ENCODE data around the gene SCTR.

SCTR gene

DNA sequence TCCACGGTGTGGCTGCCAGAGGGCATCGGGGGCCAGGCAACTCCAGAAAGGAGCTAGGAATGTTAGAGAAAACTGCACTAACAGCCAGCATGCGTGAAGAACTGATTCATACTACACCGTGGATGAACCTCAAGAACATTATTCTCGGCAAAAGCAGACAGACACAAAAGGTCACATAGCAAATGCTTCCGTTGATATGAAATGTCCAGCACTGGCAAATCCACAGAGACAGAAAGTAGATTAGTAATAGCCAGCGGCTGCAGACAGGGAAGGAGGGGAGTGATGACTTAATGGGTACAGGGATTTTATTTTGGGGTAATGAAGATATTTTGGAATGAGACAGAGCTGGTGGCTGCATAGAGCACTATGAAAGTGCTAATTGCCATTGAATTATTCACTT is 37.4 kb downstream of the SCTR start:
- no peak for DNase-seq

DNA sequence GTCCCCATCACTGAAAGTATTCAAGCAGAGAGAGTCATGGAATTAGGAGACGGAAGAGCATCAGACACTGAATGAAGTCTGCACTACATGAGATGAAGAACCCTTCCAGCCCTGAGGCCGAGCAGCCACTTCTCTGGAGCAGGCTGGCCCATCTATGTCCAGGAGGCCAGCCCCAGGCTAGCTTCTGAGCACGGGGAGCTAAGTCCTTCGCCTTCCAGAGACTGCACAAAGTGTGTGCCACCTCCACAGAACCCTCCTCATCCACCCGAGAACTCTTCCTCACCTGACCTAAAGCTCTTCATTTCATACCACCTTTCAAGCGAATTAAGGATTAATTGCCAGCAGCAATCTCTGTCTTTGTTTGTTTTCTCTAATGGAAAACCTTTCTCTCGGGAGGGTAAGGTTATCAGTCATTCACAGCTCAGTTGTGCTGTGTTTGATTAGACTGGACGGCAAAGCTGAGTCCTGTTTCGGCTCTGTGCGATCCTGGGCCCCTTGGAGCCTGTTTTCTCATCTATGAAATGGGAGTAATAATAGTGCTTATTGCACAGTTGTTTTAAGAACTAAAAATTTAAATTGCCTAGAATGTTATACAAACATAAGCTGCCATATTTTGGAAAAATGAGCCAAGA is 38.0 kb downstream of the SCTR start:
- no peak for DNase-seq

GRCh38 chr2:119485336-119486110 is 38.8 kb downstream of the SCTR start:
- no peak for DNase-seq

DNA sequence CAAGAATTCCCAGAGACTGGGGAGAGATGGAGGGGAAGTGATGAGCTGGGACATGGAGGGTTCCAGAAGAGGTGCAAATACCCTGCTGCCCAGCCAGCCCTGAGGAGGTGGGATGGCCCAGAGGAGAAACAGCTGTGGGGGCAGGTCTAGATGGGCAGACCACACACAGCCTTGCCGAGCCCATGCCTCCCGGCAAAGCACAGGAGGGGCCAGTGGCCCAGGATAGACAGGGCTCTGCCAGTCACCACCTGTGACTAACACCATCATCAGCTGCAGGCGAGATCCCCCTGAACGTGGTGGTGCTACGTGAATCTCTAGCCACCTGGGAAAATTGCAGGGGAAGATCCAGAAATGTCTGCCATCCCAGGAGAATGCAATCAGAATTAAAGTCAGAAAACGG is 39.4 kb downstream of the SCTR start:
- no peak for DNase-seq

DNA sequence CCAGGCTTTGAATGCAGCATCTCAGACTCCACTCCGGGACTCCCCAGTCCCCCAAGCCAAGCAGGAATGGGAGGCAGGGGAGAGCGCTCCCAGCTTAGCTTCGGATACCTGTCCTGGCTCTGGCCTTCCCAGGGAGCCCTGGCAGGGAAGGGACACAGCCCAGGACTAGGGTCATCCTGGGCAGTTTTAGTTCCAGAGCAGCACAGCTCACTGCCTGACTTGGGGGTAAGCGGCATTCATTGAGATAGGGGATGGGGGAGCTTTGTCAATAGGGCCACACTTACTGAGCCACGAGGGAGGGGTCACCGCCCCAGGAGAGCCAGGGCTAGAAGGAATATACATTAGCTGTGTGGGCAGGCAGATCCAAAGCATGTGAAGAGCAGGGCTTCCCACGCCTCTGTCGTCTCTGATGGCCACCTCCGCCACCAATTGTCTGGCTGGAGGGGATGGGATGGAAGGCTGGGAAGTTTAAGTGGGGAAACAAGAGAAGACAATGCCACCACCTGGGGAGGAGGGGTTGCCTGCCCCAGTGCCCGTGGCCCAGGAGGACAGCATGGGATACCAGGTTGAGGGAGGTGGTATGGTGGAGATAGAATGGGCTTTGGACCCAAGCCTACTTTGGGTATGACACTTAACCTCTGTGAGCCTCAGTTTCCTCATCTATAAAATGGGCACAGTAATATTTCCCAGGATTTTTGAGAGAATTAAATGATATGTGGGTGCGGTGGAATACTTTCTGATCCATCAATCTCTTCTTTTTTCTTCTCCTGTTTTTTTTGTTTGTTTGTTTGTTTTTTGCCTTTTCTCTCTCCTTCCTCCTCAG is 40.2 kb downstream of the SCTR start:
- DNase-seq, result no peak

- DNase-seq, result no peak
Observed at GRCh38 chr2:119483395-119483753, 40.9 kb downstream of the SCTR start.

DNA sequence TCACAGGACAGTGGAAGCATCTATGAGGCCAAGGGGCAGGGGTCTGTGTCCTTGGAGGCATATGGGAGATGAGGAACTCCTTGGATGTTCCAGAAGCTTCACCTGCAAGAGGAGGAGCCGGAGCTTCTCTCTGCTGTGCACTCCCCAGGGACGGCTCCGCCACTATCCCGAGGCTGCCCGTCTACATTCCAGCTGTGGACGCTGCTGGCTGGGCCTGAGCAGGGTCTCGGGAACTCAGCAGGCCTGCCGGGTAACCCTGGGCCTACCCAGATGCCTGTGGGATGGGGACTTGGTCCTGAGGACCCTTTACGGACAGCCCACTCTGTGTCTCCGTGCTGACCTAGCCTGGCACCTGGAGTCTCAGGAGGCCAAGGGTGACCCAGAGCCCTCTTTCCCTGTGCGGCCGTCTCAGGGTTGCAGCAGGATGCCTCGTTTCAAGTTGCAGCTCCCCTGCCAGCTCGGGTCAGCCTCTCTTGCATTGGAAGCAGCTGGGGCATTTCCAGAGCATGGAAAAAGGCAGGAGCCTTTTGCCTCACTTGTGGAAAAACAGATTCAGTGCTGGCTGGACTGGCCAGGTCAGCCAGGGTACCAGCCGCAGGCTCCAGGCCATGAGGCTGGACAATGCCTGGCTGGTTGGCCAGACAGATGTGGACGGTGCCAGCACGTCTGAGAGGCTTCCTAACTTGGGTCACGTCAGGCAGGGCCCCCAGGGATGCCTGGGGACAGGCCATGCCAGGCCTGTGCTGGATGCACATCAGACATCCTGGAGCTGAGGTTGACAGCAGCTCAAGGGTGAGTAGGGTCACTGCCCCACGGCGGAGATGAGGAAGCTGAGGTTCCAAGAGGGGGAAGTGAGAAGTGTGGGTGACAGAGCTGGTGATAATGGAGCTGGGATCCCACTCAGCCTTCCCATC is 41.5 kb downstream of the SCTR start:
- no peak for DNase-seq

- DNase-seq, result no peak
Observed at GRCh38 chr2:119481501-119482455, 42.5 kb downstream of the SCTR start.

- no peak for DNase-seq
Observed at GRCh38 chr2:119480718-119481142, 43.6 kb downstream of the SCTR start.

GRCh38 chr2:119480184-119480583 is 44.1 kb downstream of the SCTR start:
- DNase-seq, result no peak

DNA sequence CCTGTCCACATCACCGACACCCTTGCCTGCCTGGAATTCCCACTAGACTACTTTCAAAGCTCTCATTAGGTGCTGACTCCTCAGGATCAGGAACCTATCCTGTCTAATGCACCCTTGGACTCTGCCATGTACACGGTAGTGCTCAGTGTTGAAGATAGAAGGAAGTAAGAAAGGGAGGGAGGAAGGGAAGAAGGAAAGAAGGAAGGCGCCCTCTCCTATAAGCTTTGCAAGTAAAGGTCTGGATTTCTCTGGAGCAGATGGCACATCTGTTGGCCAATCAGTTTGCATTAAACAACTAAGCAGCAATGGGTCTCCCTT is 45.3 kb downstream of the SCTR start:
- DNase-seq, result no peak

DNA sequence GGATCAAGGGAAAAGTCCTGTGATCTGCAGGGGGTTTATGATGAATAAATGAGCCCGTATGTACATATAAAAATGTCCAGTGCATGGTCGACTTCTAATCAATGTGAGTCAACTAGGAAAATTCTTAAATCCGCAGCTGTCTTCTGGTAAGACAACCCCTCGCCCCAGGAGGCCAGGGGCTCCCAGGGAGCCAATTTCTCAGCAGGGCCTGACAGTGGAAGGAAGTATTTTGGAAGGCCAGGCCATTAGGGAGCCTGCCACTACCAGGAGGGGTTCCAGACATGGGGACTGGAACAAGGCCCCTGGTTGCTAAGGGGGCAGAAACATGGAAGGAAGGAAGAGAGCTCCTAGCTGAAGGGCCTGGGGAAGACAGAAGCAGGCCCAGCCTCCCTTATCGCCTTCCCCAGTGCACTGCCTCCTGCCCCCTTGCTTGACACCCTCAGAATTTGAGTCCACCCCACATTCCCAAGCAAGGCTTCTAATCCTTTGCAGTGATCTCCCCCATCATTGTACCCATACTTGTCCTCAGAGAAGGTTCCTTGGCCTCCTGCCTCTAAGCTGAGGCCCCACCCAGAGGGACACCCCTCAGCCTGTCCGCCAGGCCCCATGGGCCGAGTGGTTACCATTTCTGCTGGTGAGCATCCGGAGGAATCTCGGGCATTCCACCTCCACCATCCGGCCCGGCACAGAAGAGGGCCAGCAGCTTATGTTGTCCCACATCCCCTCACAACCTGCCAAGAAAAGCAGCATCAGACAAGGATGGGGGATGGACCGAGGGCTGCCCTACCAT is 45.9 kb downstream of the SCTR start:
- no peak for DNase-seq

GRCh38 chr2:119477113-119477505 is 47.2 kb downstream of the SCTR start:
- DNase-seq, result no peak

DNA sequence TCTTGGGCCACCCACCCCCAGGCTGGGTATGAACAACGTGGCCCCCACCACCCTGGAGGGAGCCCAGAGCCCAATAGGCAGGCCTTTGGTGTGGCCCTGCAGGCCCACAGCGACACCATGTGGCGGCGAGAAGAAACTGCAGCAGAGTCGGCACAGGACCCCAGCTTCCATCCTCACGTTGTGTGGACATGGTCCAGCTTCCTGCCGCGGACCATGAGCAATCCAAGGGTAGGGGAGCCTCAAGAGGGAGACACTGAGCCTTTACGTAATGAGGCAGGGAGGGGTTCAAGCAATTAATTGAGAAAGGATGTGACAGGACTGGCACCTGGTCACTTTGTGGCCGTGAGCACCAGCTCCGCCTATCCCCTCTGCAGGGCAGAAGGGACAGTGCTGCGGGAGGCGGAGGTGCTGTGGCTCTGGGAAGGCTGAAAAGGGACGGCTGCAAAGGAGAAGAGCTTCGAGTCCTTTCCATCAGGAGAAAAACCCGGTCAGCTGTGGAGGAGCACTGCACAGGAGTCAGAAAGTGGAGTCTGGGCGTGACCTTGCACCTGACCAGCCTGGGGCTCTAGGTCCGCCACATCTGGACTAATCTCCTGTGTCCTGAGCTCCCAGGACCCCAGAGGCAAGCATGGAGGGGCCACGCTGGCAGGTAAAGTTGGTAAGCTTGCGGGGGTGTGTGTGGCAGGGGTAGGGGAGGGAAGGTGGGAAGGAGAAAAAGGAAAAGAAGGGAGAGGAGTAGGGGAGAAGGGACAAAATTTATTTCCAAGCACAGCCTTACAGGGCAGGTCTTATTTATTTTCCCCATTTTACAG is 47.8 kb downstream of the SCTR start:
- DNase-seq, result peak; percentile 55

DNA sequence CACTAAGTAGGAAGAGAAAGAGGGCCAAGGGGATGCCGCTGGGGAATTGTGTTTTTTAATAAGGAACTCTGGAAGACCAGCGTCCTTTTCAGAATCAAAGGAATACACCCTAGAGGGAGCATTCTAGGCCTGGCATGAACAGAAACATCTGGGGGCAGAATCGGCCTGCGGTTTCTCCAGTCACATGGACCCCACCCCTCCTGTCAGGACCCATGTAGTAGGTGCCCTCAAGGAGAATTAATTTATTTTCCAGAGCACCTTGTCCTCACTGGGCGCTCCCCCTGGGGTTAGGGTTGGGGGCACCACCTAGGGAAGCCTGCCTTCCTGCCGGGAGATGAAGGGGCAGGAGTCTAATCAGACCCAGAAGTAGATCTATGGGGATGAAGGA is 48.4 kb downstream of the SCTR start:
- no peak for DNase-seq

DNA sequence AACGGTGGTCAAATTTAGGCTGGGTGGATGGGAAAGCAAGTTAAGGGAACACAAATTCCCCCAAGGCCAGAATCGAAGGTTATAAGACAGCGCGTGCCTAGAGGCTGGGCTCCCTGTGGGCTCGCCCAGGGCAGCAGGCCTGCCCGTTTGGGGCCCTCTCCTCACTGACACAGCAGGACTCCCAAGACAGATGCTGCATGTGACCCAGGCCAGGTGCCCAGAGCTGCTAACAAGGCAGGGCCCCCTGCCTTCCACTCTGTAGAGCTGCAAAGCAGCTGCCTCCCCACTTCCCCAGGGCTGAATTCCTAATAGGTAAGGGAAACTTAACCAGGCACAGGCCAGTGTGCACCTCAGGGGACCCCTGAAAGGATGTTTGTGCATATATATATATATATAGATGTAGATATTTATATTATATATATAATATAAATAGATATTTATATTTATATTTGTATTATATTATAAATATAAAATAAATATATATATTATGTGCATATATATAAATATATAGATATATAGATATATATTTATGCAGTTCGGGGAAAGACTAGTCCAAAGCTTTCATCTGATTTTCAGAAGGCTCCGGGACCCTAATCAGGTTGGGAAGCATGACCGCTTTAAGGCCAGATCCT is 48.9 kb downstream of the SCTR start:
- DNase-seq, result no peak

- no peak for DNase-seq
Observed at GRCh38 chr2:119474371-119475224, 49.7 kb downstream of the SCTR start.

GRCh38 chr2:119473621-119474370 is 50.5 kb downstream of the SCTR start:
- no peak for DNase-seq
